Gastroesophageal sphincter (tissue), 3 donors: Measurements from ENCODE around the gene RAP2C.

Source experiments
- EP300 ChIP-seq: sonication (generic); formaldehyde crosslinking; IDR thresholded peaks from one replicate; pipeline ENCODE4 v1.6.1; 2017; ENCODE audit warnings: antibody characterized with exemption, mild to moderate bottlenecking
- TF ChIP-seq, protein P1 (sequence below), 4 experiments: fragments of 200-600 bp in 2 of 4; fragments of 450-650 bp in 2 of 4; sonication (generic) in 1 of 4; IDR thresholded peaks; one replicate each; pipeline ENCODE4 v1.5.1; 2017 to 2019; ENCODE audit warnings: antibody characterized with exemption in 4 of 4, mild to moderate bottlenecking in 2 of 4, moderate library complexity in 2 of 4

GRCh38 chrX:132171478-132171877, 47.8 kb downstream of the RAP2C start:
- TF ChIP-seq, protein P1, sequence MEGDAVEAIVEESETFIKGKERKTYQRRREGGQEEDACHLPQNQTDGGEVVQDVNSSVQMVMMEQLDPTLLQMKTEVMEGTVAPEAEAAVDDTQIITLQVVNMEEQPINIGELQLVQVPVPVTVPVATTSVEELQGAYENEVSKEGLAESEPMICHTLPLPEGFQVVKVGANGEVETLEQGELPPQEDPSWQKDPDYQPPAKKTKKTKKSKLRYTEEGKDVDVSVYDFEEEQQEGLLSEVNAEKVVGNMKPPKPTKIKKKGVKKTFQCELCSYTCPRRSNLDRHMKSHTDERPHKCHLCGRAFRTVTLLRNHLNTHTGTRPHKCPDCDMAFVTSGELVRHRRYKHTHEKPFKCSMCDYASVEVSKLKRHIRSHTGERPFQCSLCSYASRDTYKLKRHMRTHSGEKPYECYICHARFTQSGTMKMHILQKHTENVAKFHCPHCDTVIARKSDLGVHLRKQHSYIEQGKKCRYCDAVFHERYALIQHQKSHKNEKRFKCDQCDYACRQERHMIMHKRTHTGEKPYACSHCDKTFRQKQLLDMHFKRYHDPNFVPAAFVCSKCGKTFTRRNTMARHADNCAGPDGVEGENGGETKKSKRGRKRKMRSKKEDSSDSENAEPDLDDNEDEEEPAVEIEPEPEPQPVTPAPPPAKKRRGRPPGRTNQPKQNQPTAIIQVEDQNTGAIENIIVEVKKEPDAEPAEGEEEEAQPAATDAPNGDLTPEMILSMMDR (IDR thresholded peaks at IDR 0.05): no peak
- TF ChIP-seq EP300: no peak
